DND-41 (cell line): ENCODE data around the gene ESRRA.

ENCODE experiments used
- ATAC-seq: fragments of 200-7000 bp; cut with Tn5 transposase; 3 replicates; pipeline ENCODE4 v1.9.1; 2021; ENCODE audit warnings: low read depth; ENCODE audit not compliant: insufficient read depth
- DNase-seq: peaks from one replicate; pipeline ENCODE4 v3.0.0-alpha.2; 2020
- H2AFZ ChIP-seq: 2 replicates; pipeline ENCODE4 v1.6.0; 2012; ENCODE audit warnings: low read depth, low read length
- H3K27ac ChIP-seq: 2 replicates; pipeline ENCODE4 v1.5.1; 2012; ENCODE audit warnings: low read length, inconsistent platforms
- H3K27me3 ChIP-seq: fragments of 200-600 bp; sonication (generic); 2 replicates; pipeline ENCODE4 v1.6.0; 2012; ENCODE audit warnings: low read length, mild to moderate bottlenecking, inconsistent platforms; ENCODE audit not compliant: insufficient read depth, poor library complexity
- H3K36me3 ChIP-seq: 2 replicates; pipeline ENCODE4 v1.5.1; 2012; ENCODE audit warnings: low read length, inconsistent platforms; ENCODE audit not compliant: insufficient read depth
- H3K4me1 ChIP-seq: 2 replicates; pipeline ENCODE4 v1.5.1; 2012; ENCODE audit warnings: mild to moderate bottlenecking, low read length; ENCODE audit not compliant: insufficient read depth
- H3K4me2 ChIP-seq: 2 replicates; pipeline ENCODE4 v1.6.0; 2012; ENCODE audit warnings: mild to moderate bottlenecking, moderate library complexity, low read length, inconsistent platforms; ENCODE audit not compliant: insufficient read depth
- H3K4me3 ChIP-seq, 2 experiments: fragments of 200-600 bp in 1 of 2; shearing (Covaris generic) in 1 of 2; 2 replicates each; pipeline ENCODE4 v1.5.1; 2012 to 2016; ENCODE audit warnings: inconsistent platforms in 2 of 2, low read length in 2 of 2, mild to moderate bottlenecking in 2 of 2, low read depth in 1 of 2, moderate library complexity in 1 of 2
- H3K79me2 ChIP-seq: 2 replicates; pipeline ENCODE4 v1.6.0; 2012; ENCODE audit warnings: low read length, inconsistent platforms; ENCODE audit not compliant: insufficient read depth
- H3K9ac ChIP-seq: 2 replicates; pipeline ENCODE4 v1.6.0; 2012; ENCODE audit warnings: low read depth, mild to moderate bottlenecking, inconsistent platforms, low read length, moderate library complexity
- H3K9me3 ChIP-seq: 2 replicates; pipeline ENCODE4 v1.5.1; 2012; ENCODE audit warnings: low read length, moderate library complexity, mild to moderate bottlenecking, inconsistent platforms; ENCODE audit not compliant: insufficient read depth, severe bottlenecking
- H4K20me1 ChIP-seq: 2 replicates; pipeline ENCODE4 v1.6.0; 2012; ENCODE audit warnings: low read length; ENCODE audit not compliant: insufficient read depth
- CTCF ChIP-seq: IDR thresholded peaks from 2 replicates; pipeline ENCODE4 v1.5.1; 2012; ENCODE audit warnings: borderline replicate concordance, low read length, moderate library complexity, mild to moderate bottlenecking; ENCODE audit not compliant: poor library complexity, severe bottlenecking; ENCODE audit errors: extremely low read depth
- EZH2 ChIP-seq: IDR thresholded peaks from 3 replicates; pipeline ENCODE4 v1.6.1; 2012; ENCODE audit warnings: borderline replicate concordance, low read depth, mild to moderate bottlenecking, moderate library complexity, low read length, inconsistent platforms; ENCODE audit not compliant: severe bottlenecking

The ESRRA gene

GRCh38 chr11:64318766-64319761 lies 13.7 kb downstream of the ESRRA start:
- Histone ChIP-seq H3K36me3 (peaks cover 42% of the 10 kb centered on the region), H3K79me2 (peaks cover 40% of the 10 kb centered on the region), H3K4me3 (peak overlapping the region; percentile 52 to 71; a peak in 3 of 4 replicates), H3K27ac (peak overlapping the region; percentile 91), H2AFZ (peak overlapping the region; percentile 91; the same call in 1 of the 2 replicates), H4K20me1 (peaks cover 15% of the 10 kb centered on the region), H3K4me2 (peak overlapping the region; percentile 66), H3K9ac (peak overlapping the region; percentile 87), H3K27me3 (no peaks in the 10 kb centered on the region), H3K4me1 (peaks cover 47% of the 10 kb centered on the region), H3K9me3 (no peaks in the 10 kb centered on the region)
- no peak for ATAC-seq
- TF ChIP-seq CTCF = no peak
- TF ChIP-seq EZH2 = no peak
- DNase-seq = no peak

- ATAC-seq (no peak), DNase-seq (no peak)
- peaks cover 15% of the 10 kb centered on the region for H4K20me1 ChIP-seq
- peaks cover 27% of the 10 kb centered on the region for H3K36me3 ChIP-seq
- H3K4me1 ChIP-seq = peaks cover 40% of the 10 kb centered on the region
- peaks cover 33% of the 10 kb centered on the region for H3K79me2 ChIP-seq
- no peak overlapping the region for H3K4me3 ChIP-seq
- no peak overlapping the region for H2AFZ ChIP-seq
- no peaks in the 10 kb centered on the region for H3K9me3 ChIP-seq
- no peak for TF ChIP-seq EZH2
- TF ChIP-seq CTCF = no peak
- H3K27me3 ChIP-seq = no peaks in the 10 kb centered on the region
- H3K9ac ChIP-seq = no peak overlapping the region
- H3K4me2 ChIP-seq = no peak overlapping the region; the same call in 1 of the 2 replicates
- H3K27ac ChIP-seq = no peak overlapping the region
Observed at GRCh38 chr11:64320556-64320955, 15.2 kb downstream of the ESRRA start.

GRCh38 chr11:64321026-64321425 lies 15.7 kb downstream of the ESRRA start:
- DNase-seq = no peak
- Histone ChIP-seq H4K20me1 (peaks cover 14% of the 10 kb centered on the region), H3K79me2 (peaks cover 29% of the 10 kb centered on the region), H3K4me3 (no peak overlapping the region), H3K9ac (no peak overlapping the region), H3K4me1 (peaks cover 35% of the 10 kb centered on the region), H3K27ac (no peak overlapping the region), H3K36me3 (peaks cover 22% of the 10 kb centered on the region), H3K9me3 (no peaks in the 10 kb centered on the region), H3K27me3 (no peaks in the 10 kb centered on the region), H2AFZ (no peak overlapping the region), H3K4me2 (no peak overlapping the region)
- TF ChIP-seq CTCF (no peak), EZH2 (no peak)
- ATAC-seq = no peak
